Activated naive CD4-positive, alpha-beta T cell treated with anti-CD3 and anti-CD28 coated beads, Interleukin-2, amount 50 U/mL, for 16 hours (primary cell): ENCODE measurements around the gene PARP14.
"Not testable (repeated sequence)": the region's sequence is repeated elsewhere in the genome, so short reads cannot be mapped to it uniquely, and the experiment has no call there.

Source experiments
- DNase-seq: peaks from one replicate; pipeline ENCODE4 v3.0.0-alpha.2; 2020

PARP14 gene

DNA sequence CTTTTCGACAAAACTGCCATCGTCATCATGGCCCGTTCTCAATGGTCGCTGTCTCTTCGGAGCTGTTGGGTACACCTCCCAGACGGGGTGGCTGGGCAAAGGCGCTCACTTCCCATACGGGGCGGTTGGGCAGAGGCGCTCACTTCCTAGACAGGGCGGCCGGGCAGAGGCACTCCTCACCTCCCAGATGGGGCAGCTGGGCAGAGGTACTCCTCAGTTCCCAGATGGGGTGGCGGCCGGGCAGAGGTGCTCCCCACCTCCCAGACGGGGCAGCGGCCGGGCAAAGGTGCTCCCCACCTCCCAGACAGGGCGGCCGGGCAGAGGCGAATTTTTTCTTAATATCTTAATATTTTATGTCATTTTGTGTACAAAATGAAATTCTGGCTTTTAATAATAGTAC, 44.5 kb downstream of the PARP14 start:
- no peak for DNase-seq

DNA sequence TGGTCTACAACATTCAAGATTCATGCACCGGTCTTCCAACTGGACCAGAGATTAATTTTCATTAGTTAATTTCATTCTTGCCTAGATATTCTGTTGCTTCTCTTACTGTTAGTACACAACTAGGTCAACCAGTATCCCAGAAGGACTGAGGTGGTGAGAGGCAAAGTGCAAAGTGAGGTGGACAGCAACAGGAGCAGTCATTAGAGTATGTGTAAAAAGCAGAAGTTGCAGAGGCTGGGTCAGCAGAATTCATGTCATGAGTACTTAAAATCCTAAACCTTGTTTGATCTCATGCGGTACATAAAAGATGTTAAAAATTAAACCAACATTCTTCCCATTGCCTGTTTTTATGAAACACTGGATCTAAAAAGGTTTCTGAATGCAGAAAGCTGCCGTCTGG, 46.7 kb downstream of the PARP14 start:
- no peak for DNase-seq

DNA sequence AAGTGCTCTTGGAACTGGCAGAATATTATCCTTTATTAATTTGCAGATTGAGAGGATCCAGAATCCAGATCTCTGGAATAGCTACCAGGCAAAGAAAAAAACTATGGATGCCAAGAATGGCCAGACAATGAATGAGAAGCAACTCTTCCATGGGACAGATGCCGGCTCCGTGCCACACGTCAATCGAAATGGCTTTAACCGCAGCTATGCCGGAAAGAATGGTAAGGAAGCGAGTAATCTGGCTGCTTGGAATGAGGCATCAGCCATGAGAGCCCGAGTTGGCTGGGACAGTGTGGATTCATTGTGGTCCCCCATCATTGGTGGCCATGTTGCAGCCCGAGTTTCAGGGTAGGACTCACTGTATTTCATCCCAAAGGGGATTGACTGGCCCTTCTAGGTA, 47.1 kb downstream of the PARP14 start:
- DNase-seq = no peak

DNA sequence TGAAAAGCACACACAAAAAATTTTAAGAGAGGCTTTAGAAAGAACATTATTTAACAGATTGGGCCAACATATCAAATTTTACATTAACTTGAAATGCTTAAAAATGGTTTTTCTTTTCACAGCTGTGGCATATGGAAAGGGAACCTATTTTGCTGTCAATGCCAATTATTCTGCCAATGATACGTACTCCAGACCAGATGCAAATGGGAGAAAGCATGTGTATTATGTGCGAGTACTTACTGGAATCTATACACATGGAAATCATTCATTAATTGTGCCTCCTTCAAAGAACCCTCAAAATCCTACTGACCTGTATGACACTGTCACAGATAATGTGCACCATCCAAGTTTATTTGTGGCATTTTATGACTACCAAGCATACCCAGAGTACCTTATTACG, 47.5 kb downstream of the PARP14 start:
- no peak for DNase-seq

DNA sequence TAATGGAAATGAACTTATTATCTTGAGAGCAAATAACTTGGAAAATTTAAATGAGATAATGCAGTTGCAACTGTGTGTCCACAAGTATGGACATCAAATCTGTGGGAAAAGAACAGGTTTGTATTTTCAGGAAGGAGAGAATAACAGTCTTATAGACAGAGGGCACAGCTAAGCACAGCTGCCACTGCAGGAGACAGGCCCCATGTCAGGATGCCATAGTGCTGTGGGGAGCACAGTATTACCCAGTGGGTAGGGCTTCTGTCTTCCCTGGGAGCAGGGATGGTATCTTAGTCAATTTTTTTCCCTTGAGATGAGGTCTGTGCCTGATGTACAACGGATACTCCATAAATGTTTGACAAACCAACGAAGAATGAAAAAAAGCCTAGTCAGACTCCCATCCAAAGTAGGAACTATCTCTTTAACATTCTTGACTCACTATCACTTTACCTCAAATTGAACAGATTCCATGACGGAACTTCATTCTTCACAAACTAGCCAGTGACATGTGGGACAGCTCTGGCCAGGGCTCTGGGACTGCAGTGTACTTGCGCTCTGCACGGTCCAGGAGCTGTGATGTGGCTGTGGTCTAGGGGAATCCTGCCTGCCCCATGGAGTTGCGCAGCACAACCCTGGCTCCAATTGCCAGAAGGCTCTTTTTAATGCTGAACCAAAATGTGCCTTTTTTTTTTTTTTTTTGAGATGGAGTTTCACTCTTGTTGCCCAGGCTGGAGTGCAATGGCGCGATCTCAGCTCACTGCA, 48.3 kb downstream of the PARP14 start:
- no peak for DNase-seq

DNA sequence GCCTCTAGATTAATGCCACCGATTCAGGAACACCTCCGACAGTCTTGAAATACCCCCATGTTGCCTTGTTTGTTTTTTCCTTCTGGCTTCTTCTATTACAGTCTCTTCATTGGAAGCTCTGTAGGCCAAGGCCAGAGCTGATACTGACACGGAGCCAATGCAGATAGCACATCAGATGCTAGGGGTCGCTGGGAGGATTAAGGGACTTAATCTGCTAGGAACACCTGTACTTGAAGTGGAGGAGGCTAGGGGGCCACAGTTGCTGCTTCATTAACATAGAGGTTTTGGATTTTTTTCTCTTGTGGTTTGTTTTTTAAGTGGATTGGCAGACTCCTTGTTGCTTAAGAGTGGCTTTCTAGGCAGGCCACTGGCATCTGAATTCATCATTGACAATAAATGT, 49.6 kb downstream of the PARP14 start:
- DNase-seq = no peak

DNA sequence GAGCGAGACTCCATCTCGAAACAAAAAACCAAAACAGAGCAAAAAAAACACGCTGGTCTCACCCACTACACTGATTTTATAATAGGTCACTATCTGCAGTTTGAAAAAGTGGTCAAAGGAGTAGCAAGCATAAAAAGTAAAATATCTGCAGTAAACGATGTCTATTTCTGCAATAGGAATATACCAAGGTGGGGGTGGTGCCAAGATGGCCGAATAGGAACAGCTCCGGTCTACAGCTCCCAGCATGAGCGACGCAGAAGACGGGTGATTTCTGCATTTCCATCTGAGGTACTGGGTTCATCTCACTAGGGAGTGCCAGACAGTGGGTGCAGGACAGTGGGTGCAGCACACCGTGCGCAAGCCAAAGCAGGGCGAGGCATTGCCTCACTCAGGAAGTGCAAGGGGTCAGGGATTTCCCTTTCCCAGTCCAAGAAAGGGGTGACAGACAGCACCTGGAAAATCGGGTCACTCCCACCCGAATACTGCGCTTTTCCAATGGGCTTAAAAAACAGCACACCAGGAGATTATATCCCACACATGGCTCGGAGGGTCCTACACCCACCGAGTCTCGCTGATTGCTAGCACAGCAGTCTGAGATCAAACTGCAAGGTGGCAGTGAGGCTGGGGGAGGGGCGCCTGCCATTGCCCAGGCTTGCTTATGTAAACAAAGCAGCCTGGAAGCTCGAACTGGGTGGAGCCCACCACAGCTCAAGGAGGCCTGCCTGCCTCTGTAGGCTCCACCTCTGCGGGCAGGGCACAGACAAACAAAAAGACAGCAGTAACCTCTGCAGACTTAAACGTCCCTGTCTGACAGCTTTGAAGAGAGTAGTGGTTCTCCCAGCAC, 52.3 kb downstream of the PARP14 start:
- DNase-seq = not testable (repeated sequence)

DNA sequence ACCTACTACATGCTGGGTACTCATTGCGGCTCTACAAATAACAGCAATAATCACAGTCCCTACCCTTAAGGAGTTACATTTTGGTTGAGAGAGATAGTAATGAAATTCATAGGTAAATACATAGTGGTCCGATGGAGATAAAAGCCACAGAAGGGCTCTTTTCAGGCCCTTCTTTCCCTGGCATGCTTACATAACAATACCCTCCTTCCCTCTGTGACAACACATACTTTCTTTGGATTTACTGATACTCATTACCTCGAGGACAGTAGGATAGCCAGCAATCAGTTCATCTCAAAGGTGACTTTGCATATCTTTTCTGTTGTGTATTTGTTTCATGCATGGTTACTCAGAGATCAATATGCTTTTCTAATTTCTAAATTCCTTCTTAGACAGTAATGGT, 58.5 kb downstream of the PARP14 start:
- DNase-seq = no peak

DNA sequence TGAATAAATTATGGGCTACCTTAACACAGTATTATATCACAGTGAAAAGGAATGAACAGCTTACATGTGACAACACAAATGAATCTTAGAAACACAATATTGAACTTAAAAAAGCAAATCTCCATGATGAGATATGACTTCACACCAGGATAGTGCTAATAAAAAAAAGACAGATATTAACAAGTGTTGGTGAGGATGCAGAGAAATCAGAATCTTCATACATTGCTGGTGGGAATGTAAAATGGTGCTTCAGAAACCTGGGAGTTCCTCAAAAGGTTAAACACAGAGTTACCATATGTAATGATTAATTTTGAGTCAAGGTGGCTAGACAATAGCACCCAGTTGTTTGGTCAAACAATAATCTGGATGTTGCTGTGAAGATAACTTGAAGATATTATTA, 61.6 kb downstream of the PARP14 start:
- DNase-seq = no peak

DNA sequence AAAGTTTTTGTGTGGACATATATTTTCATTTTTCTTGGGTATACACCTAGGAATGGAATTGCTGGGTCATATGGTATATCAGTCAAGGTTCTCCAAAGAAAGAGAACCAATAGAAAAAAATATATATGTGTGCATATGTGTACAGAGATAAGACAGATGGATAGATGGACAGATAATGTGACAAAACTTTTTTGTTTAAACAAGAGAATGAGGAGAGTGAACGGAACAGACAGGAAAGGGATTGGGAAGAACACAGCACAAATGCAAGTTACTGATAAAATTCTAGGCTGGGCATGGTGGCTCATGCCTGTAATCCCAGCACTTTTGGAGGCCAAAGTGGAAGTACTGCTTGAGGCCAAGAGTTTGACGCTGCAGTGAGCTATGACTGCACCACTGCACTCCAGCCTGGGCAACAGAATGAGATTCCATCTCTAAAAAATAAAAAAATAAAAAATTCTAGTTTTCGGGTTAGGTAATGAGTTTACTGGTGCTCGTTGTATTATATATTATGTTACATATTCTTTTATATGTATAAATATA, 63.0 kb downstream of the PARP14 start:
- DNase-seq = no peak

DNA sequence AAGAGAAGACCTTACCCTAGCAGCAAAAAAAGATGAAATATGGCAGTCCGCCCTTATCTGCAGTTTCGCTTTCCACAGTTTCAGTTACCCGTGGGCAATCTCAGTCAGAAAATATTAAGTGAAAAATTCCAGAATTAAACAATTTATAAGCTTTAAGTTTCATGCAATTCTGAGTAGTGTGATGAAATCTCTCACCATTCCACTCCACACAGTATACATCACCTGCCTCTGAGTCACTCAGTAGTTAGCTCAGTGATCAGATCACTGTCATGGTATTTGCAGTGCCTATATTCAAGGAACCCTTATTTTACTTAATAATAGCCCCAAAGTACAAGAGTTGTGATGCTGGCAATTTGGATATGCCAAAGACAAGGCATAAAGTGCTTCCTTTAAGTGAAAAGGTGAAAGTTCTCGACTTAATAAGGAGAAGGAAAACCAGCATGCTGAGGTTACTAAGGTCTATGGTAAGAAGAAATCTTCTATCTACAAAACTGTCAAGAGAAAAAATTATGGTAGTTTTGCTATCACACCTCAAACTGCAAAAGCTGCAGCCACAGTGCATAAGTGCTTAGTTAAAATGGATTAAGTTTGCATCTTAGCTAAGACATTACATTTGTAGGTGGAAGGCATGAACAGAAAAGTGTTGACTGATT, 64.9 kb downstream of the PARP14 start:
- no peak for DNase-seq

DNA sequence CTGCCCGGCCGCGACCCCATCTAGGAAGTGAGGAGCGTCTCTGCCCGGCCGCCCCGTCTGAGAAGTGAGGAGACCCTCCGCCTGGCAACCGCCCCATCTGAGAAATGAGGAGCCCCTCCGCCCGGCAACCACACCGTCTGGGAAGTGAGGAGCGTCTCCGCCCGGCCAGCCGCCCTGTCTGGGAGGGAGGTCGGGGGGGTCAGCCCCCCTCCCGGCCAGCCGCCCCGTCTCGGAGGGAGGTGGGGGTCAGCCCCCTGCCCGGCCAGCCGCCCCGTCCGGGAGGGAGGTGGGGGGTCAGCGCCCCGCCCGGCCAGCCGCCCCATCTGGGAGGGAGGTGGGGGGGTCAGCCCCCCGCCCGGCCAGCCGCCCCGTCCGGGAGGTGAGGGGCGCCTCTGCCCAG, 66.7 kb downstream of the PARP14 start:
- not testable (repeated sequence) for DNase-seq

DNA sequence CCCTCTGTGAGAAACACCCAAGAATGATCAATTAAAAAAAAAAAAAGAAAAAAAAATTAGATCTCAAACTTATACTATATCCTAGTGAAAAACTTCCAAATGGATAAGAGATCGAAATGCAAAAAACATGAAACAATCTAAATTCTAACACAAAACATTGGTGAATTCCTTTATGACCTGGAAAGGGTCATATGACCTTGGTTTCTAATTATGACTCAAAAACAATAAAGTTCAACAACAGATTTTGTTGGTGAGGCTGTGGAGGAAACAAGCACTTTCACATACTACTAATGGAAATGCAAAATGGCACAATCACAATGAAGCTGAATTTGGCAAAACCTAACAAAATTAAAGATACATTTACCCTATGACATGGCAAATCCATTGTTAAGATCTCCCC, 67.7 kb downstream of the PARP14 start:
- DNase-seq = no peak

DNA sequence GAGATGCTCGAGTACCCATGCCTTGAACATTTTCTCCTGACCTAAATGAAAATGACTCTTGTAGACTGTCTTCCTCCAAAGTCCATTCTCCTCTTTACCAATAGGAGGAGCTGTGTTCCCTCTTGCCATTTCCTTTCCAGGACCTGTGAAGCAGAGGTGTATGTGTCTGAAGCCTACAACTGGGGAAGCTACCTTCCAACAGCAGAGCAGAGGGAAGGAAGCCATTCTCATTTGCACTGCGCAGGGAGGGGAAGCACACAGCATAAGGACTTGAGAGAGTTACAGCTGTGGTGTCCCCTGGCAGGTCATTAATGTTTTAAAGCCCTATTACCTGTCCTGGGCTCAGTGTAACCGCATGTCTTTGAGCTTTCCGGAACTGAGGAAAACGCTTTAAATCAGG, 74.3 kb downstream of the PARP14 start:
- DNase-seq = no peak

DNA sequence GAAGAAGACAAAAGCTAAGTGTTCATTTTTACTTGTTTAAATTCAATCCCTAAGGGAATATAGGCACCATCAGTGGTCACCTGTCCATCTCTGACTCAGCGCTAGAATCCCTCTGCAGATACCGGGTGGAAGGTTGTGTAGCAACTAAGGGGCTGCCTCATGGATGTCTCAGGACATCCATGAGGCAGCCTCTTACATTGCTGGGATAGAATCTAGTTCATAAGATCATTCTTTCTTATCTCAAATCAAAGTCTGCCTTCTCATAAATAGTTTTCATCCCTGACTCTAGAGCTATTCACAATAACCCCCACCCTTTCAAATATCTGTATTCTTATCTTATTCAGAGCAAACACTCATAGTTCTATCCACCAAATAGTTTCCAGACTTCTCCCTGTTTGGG, 74.9 kb downstream of the PARP14 start:
- no peak for DNase-seq

DNA sequence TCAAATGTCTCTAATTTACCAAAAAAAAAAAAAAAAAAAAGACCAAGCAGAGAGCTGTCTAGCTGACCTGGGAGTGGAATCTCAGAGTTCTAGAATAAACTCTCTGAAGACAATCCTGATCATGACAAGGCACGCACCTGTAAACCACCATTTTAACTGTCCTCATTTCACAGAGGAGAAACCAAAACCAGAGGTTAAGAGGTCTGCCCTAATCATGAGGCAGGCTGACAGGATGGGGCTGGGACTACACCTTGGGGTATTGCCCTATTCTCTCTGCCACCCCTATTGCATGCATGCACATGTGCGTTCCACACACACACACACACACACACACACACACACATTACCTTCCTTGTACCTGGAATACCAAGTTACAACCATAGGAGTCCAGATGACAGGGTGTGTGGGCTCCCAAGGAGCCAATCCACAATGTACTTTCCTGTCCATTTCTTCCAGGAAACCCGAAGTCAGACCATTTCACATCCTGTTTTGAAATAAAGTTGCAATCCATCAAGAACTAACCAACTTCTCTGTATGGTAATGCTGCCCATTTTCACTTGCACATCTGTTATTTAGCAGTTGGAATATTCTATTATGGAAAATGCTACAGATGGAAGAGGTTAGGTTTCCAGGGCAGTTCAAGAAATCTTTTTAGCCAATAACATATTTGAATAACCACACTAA, 78.4 kb downstream of the PARP14 start:
- no peak for DNase-seq

DNA sequence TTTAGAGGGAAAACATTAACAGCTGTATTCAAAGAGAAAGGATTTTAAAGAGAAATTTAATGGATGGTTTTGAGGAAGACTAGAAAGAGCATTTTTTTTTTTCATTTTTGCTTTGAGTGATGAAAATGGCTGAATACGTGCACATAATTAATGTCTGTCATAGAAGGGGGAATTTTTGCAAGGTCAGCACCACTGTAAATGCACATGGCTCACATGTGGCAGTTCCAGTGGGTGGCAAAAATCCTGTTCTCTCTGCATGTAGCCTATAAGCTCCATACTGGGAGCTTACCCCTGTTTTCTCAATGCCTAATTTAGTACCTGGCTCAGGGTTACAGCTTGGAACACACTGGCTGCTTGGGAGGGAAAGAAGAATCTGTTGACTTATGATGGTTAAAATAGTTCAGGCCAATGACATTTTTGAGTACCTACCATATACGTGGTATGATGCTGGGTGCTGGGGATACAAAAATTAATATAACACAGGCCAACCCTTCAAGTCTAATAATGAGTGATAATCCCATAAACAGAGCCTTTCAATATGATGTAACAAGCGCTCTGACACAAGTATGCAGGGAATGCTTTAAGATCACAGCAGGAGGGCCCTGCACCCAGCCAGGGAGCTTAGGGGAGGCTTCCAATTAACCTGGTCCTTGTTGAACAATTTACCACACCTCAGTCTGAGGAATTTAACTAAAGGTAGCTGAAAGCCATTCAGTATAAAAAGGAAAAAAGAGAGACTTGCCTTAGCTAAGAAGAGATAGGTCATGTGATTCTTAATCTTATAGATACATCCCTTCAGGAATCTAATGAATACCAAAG, 80.0 kb downstream of the PARP14 start:
- no peak for DNase-seq

DNA sequence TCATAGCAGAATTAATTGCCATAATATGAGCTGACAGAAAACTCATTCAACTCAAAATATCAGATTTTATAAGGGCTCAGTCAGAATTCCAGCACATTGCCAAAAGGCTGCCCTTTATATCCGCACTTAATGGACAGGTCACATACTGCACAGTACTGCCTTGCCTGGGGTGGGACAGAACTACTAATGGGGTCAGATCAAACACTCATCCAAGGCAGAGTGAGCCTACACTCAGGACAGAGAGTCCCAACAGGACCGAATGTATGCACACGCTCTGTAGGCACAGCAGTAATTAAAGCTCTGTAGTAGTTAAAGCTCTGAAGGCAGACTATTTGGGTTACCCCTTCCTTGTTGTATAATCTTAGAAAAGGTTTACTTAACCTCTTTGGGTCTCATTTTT, 85.8 kb downstream of the PARP14 start:
- no peak for DNase-seq

DNA sequence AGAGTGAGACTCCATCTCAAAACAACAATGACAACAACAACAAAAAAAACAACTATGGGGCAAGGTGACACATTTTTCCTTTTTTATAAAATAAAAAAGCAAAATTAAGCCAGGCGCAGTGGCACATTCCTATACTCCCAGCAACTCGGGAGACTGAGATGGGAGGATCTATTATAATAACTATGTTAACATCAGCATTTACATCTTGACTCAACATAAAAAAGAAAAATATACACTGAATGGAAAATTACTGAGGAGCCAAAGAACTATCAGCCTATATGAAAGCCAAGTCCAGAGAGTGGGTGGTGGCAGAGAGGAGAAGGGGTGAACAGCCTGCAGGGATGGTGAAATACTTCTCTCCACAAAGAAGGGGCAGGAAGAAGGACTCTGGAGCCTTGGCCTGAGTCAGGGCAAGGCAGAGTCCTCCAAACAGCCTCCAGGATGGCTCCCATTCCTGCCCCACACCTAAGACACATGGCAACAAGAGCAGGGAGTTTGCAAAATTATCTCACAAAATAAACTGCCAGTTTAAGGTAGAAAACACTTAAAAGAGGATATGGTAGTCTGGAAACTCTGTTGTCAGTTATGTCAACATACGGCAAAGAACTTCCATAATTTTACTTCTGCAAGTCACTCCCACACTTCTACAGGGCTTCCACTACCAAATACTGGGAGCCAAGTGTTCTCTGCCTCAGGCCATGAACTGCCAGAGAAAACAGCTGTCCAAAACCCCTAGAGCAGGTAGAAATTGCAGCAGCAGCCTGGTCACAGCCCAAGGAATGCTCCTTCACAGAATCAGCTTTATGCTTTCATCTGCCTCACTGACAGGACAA, 87.1 kb downstream of the PARP14 start:
- no peak for DNase-seq

DNA sequence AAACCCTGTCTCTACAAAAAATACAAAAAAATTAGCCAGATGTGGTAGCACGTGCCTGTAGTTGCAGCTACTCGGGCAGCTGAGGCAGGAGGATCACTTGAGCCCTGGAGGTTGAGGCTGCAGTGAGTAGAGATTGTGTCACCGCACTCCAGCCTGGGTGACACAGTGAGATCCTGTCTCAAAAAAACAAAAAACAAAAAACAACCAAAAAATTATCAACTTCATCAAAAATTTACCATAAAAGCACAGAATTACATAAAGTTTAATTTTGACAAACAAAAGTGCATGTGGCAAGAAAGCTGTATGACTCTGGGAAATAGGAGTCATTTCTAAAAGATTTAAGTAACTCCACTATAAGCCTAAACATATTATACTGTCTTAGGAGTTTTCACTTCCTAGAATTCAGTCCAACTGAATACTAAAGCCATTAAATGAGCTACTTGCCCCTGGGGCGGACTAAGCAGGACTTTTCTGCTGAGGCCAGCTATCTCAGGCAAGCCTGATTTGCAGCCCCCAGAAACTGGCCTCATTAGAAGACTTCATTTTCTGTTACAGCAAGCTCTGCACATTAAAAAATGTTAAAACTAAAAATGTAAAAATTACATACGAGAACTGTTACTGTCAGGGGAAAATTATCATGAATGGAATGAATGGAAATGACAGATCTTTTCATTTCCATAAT, 90.0 kb downstream of the PARP14 start:
- DNase-seq = no peak

DNA sequence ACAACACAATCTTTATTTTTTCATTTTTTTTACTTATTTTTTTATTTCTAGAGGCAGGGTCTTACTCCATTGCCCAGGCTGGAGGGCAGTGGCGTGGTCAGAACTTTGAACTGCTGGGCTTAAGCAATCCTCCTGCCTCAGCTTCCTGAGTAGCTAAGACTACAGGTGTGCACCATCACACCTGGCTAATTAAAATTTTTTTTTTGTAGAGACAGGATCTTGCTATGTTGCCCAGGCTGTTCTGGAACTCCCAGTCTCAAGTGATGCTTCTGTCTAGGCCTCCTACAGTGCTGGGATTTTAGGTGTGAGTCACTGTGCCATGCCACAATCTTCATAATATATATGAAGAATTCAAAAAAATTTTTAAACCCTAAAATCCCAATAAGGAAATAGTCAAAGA, 92.2 kb downstream of the PARP14 start:
- no peak for DNase-seq
